GM13976 (cell line): ENCODE measurements around the gene HECW1.

ENCODE experiments used
- DNase-seq: peaks from one replicate; pipeline ENCODE4 v3.0.0; 2012; ENCODE audit warnings: low spot score
- in situ Hi-C: fragments of 300-500 bp; cut with MboI; formaldehyde crosslinking; loops from one replicate; pipeline ENCODE4 v1.12.0; 2022; ENCODE audit warnings: low sequenced_read_pairs, mixed read lengths, inconsistent platforms; ENCODE audit not compliant: unreplicated experiment
- TF ChIP-seq, protein P1 (sequence below): IDR thresholded peaks from 2 replicates; pipeline ENCODE4 v1.5.1; 2012; ENCODE audit warnings: borderline replicate concordance, mild to moderate bottlenecking; ENCODE audit not compliant: insufficient read depth; ENCODE audit errors: extremely low read depth, missing control alignments, control extremely low read depth

Gene HECW1

DNA sequence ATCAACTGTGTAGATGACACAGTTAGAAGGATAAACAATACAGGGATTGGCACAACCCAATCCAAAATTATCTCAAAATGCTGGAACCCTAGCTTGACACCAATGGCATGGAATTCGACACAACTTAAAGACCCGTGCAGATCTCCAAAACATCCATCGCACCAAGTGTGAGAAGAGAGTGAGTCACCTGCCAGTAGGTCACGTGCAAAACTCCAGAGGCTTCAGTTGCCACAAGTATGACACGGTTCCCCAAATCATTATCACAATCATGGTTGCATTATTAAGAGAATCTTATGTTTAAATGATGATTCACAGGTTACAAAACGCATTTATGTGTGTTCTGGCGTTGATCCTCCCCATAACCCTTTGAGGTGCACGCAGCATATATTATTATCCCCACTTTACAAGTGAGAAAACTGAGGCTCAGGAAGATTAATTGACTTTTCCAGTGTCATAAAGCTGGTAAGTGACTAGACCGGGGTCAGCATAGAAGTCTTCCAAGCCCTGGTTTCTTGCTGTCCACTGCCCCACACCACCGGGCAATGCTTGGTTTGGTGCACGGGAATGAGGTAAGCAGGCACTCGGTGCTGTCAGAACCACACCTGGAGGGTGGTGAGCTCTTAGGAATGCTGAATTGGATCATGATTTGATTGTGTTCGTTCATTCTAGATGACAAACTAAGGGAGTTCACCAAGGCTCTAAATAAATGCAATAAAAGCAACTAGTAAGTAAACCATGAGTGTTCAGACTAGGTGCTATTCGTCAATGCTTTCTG is 446.9 kb downstream of the HECW1 start:
- in situ Hi-C loops: no loop called here
- no peak for DNase-seq
- TF ChIP-seq, protein P1, sequence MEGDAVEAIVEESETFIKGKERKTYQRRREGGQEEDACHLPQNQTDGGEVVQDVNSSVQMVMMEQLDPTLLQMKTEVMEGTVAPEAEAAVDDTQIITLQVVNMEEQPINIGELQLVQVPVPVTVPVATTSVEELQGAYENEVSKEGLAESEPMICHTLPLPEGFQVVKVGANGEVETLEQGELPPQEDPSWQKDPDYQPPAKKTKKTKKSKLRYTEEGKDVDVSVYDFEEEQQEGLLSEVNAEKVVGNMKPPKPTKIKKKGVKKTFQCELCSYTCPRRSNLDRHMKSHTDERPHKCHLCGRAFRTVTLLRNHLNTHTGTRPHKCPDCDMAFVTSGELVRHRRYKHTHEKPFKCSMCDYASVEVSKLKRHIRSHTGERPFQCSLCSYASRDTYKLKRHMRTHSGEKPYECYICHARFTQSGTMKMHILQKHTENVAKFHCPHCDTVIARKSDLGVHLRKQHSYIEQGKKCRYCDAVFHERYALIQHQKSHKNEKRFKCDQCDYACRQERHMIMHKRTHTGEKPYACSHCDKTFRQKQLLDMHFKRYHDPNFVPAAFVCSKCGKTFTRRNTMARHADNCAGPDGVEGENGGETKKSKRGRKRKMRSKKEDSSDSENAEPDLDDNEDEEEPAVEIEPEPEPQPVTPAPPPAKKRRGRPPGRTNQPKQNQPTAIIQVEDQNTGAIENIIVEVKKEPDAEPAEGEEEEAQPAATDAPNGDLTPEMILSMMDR: no peak

DNA sequence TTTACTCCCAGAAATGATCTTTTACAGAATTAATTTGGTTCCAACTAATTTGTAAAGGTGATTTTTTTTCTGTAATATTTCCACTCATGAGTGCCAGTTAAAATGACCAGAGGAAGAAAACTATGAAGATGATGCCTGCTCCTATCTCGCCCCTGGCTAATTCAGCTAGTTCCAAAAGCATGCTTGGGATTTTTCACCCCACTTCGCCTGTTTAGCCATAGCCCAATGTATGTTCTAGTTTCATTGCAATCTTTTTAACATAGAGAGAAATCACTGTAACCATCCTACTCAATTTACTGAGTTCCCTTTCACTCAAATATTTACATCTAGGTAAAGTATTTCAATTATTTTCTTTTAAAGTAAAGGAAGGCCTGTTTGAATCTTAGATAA is 447.5 kb downstream of the HECW1 start:
- TF ChIP-seq, protein P1: no peak
- in situ Hi-C loops: no loop called here
- no peak for DNase-seq

DNA sequence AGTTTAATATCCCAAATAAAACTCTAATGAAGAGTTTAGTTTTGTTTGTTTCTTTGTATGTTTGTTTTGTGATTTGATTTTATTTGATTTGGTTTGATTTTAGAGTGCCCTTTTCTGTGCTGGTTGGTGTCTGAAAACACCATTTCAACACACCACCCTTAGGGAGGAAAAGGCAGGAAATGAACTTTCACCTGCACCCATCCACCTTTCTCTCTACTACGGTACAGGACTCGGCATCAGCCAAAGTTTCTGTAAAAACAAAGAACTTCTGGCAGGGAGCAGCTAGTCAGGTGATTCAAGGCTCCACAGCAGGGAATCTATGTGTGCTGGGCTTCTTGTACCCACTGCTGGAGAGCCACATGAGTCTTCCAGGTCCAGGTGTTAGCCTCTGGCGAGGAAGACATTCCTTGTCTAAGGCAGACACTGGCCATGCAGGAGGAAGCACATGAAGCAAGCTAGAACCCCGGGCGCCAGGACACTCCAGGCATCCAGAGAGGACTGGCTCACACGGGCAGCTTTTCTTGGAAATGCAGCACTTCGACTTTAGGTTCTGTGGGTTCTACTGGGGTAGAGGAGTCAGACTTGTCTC is 448.4 kb downstream of the HECW1 start:
- in situ Hi-C loops: no loop called here

DNA sequence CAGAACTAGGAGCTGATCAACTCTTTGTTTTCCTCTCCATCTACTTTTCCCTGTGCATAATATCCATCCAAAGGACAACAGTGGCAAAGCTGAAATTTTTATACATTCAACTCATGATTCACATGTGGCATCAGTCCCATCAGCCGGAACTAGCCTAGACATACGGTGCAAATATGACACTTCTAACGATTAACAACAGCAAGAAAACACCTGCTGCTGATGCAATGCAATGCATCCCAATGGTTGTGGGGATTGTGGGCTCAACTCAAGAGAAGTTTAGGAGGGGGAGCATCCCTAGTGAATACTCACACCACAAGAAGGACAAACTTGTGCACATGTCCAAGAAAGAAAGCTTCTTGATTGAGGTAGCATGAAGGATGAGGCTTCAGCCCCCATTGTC is 449.9 kb downstream of the HECW1 start:
- in situ Hi-C loops: no loop called here
- DNase-seq: no peak
- TF ChIP-seq, protein P1: no peak

More for the DNA sequence above, 448.4 kb downstream of the HECW1 start:
- TF ChIP-seq, protein P1: no peak
- DNase-seq: no peak

- DNase-seq: no peak
- TF ChIP-seq, protein P1: no peak
- in situ Hi-C loops: no loop called here
Measured at GRCh38 chr7:43565786-43566185, 453.3 kb downstream of the HECW1 start.

DNA sequence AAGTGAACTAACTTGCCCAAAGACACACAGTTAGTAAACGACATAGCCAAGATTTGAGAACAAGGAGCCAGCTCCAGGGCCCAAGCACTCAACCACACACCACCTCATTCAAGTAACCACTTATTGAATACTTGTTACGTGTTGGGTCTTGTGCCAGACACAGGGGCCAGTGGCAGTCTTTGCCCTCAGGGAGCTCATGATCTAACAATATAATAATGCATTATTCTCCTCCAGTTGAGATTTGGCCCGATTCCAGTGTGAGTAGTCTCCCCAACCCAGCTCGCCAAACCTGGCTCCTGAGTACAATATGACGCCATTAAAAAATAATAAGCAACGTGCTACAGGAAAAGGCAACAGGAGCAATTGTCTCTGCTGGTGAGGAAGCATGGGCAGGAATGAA is 456.1 kb downstream of the HECW1 start:
- TF ChIP-seq, protein P1: no peak
- no peak for DNase-seq
- in situ Hi-C loops: no loop called here
